HG03457 (cell line): ENCODE data around the gene SRRM1.

Source experiments
- ATAC-seq: cut with Tn5 transposase; IDR thresholded peaks from one replicate; pipeline ENCODE4 v1.9.1; 2021; ENCODE audit warnings: moderate number of reproducible peaks; ENCODE audit not compliant: unreplicated experiment

Gene SRRM1

GRCh38 chr1:24642481-24643362 lies at the start of gene SRRM1:
TSS of gene SRRM1 (plus strand) at chr1:24643302. CDS start at chr1:24643327, 25 bp downstream.
- peak; percentile 86 for ATAC-seq

- ATAC-seq = no peak
Observed at GRCh38 chr1:24594328-24594598, 48.8 kb upstream of the SRRM1 start.

- ATAC-seq = no peak
Observed at GRCh38 chr1:24596401-24596880, 46.7 kb upstream of the SRRM1 start.

DNA sequence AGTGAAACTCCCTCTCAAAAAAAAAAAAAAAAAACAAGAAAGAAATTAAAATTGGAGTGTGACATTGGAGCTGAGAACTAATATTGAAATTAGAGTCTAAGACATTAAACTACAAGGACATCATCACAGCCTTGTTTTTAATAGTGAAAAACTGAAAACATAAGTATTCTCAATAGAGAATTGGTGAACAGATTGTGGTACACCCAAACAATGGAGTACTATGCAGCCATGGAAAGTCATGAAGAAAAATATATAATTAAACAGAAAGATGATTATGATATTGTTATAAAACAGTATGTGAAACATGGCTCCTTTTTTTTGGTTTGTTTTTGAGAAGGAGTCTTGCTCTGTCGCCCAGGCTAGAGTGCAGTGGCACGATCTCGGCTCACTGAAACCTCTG lies 43.8 kb upstream of the SRRM1 start:
- ATAC-seq = no peak

GRCh38 chr1:24600551-24600950 lies 42.6 kb upstream of the SRRM1 start:
- no peak for ATAC-seq

- no peak for ATAC-seq
Observed at GRCh38 chr1:24605534-24606295, 37.4 kb upstream of the SRRM1 start.

DNA sequence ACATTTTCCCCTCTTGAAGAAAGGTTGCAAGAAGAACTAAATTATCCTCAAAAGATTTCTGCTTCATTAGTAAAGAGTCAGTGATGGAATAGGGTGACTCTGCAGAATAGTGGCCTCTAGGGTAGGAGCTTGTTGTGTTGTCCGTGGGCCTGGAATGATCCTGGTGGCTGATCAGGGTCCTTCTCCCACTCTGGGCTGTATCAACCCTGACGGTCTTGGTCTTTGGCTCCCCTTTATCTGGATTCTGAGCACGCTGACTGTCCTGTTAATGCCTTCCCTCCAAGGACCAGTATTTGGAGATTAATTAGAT lies 36.9 kb upstream of the SRRM1 start:
- ATAC-seq = no peak

DNA sequence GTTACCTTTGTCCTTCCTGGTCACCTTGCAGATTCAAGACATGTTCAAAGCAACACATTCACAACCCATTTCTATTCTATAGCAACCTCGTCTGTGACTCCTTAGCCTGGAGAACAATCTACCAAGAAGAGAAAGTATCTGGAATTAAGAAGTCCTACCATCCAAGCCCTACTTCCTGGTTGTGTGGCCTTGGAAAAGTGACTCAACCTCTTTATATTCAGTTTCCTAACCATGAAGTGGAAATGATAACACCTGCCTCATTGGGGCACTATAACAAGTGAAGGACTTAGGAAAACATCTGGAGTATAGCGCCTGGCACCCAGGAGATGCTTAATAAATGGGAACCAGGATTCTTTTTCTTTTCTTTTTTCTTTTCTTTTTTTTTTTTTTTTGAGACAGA lies 36.5 kb upstream of the SRRM1 start:
- no peak for ATAC-seq

GRCh38 chr1:24609949-24610517 lies 33.1 kb upstream of the SRRM1 start:
- no peak for ATAC-seq

- ATAC-seq = no peak
Observed at GRCh38 chr1:24619376-24619775, 23.7 kb upstream of the SRRM1 start.

- ATAC-seq = no peak
Observed at GRCh38 chr1:24620678-24621077, 22.4 kb upstream of the SRRM1 start.

DNA sequence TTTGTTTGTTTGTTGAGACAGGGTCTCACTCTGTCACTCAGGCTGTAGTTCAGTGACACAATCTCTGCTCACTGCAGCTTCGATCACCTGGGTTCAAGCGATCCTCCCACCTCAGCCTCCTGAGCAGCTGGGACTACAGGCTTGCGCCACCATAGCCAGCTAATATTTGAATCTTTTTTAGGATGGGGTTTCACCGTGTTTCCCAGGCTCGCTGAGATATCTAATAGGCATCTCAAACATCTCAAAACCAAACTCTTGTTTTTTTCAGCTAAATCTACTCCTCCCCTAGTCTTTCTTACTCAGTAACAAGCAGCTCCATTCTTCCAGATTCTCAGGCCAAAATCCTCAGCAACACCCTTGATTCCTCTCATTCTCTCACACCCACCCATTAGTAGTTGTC lies 22.0 kb upstream of the SRRM1 start:
- ATAC-seq = no peak

DNA sequence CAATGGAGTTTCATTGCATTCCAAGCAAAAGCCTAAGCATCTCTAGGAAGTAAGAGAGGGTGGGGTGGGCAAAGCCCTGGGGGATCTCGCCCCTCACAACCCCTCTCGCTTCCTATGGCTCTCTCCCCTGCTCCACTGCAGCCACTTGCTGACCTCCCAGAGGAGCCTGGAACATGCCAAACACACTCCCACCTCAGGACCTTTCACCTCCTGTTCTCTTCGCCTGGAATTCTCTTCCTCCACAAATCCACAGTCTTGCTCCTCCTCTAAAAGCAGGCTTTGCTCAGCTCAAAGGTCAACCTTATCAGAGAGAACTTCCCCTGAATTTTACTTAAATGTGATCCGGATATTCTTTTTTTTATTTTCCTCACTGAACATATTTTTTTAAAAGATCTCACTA lies 20.9 kb upstream of the SRRM1 start:
- ATAC-seq = no peak

- no peak for ATAC-seq
Observed at GRCh38 chr1:24632832-24633175, 10.3 kb upstream of the SRRM1 start.

- ATAC-seq = no peak
Observed at GRCh38 chr1:24635195-24635843, 7.8 kb upstream of the SRRM1 start.

DNA sequence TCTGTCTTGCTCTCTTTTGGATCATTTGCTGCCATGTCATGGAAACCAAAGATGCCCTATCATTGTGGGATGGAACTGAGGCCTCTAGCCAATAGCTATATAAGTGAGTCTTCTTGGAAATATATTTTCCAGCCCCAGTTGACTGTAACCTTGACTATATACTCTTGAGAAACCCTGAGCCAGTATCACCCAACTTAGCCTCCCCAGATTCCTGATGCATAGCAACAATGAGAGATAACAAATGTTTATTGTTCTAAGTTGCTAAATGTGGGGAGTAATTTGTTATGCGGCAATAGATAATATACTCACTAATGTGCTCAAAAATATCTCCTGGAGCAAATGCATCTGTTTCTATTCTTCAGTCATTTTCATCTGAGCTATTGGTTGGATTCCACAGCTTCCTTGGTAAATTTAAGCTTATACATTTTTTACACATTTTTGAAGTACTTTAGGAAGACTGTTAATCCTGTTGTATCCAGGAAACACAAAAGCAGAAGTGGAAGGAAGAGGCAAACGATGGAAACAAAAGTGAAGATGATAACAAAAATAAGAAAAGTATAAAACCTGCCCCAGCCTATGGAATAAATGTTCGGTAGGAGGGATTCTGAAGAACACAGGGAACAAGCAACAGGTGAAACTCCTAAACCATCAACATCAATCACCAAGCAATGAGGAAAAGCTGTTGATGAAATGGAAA lies 6.3 kb upstream of the SRRM1 start:
- no peak for ATAC-seq

DNA sequence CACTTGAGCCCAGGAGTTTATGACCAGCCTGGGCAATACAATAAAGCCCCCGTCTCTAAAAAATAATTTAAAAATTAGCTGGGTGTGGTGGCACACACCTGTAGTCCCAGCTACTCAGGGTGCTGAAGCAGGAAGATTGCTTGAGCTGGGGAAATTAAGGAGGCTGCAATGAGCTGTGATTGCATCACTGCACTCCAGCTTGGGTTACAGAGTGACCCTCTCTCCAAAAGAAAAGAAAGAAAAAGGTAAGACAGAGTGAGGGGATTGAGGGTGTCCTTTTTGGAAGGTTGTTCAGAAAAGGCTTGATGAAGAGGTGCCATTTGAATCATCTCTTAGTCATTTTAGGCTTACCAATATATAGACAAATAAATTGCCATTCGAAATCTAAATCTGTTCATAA lies 4.0 kb upstream of the SRRM1 start:
- ATAC-seq = no peak

GRCh38 chr1:24639881-24640280 lies 3.2 kb upstream of the SRRM1 start:
- no peak for ATAC-seq

DNA sequence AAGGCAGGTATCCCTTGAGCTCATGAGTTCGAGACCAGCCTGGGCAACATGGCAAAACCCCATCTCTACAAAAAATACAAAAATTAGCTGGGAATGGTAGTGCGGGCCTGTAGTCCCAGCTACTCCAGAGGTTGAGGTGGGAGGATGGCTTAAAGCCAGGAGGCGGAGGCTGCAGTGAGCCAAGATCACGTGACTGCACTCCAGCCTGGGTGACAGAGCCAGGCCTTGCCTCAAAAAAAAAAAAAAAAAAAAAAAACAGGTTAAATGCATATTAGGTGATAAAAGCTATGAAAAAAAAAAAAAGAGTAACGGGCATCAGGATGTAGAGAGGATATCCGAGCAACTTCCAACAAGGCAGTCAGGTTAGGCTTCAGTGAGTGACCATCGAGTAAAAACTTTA lies 2.8 kb upstream of the SRRM1 start:
- no peak for ATAC-seq

DNA sequence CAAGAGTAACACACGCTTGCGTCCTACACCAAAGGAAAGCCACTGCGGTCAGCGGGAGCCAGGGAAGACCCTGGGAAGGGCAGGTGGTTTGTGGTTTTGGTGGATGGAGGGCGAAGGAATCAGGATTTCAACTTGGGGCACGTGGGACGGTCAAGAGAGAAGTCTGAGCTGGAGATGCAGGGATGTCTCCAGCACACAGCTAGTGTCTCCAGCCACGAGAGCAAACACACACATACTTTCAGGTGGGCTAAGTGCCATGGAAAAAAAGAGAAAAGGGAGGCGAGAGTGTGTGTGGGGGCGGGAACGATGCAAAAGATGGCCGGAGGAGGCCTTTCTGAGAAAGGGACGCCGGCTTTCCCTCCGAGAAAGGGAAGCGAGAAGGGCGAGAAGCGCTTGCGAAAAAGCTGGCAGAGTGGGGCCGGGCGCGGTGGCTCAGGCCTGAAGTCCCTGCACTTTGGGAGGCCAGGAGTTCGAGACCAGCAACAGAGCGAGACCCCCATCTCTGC lies 1.4 kb upstream of the SRRM1 start:
- ATAC-seq = no peak
